GM19372 (cell line): Measurements from ENCODE around the gene MTHFSD.

Experiments used
- ATAC-seq: cut with Tn5 transposase; IDR thresholded peaks from one replicate; pipeline ENCODE4 v1.9.1; 2021; ENCODE audit warnings: mild to moderate bottlenecking, low read depth, moderate library complexity; ENCODE audit not compliant: unreplicated experiment

MTHFSD gene

DNA sequence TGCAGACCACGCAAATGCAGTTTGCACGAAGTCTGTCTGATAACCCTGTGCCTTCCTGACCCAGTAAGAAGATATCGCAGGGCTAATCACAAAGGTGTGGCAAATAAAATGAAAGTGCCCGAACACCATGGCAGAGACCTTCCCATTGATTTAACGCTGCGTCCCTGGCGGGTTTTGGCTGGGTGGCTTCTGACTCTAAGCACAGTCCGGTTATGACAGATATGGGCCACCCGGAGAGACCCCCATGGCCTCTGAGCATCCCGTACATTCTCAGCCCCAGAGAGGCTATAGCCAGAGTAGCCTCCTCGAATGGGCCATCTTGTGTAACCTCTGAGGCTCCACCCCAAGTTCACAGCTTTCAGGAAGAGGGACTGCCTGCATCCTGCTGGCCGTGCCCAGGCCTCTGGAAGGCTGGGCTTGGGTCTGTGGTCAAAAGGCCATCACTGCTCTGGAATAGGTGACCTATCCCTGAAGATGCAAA is 17.0 kb upstream of the MTHFSD start:
- ATAC-seq, result no peak

DNA sequence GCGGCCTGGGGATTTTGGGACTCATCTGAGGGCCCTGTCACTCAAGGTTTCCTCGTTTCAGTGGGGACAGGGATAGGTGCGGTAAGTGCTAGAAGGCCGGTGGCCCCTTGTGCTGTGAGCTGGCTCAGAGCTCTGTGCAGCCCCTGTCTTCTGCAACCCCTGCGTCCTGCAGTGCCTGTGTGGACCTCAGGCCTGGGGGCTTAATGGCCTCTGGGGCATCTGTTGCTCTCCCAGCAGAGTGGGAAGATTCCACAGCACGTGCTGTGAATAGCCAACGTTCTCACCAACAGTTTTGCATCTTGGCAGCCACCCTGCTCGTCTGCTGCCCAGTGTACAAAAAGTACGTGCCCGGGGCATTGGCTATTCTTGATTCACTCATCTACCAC is 16.5 kb upstream of the MTHFSD start:
- no peak for ATAC-seq

GRCh38 chr16:86570558-86571529 is 15.8 kb upstream of the MTHFSD start:
- no peak for ATAC-seq

DNA sequence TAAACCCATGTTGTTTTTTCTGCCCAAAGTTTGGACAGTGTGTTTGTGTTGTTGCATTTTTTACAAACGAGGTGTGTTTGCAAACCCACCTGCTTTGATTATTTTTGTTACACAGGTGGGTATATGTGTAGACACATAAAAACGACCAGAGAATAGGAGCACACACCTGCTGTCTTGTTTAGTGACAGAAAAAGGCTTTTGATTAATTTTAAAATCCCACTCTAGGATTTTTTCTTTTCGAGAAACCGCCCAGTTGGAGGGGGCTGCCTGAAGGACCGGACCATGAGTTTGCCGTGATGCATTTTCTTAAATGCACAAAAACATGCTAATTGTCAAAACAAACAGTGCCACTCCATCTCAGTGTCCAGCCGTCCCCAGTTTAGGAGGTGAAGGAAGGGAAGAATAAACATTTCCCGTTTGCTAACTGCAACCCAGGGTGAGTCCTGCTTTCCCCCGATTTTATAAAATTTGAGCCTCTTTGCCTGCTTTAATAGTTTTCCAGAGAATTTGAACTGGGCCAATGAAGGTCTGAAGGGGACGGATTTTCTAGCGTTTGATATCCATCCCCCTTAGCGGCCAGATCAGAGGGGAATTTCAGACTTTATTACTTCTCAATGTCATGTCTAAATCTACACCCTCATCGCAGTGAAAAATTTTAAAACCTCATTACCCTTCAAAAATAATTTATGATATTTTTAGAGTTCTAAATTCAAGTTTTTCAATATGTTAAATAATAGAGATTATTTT is 14.8 kb upstream of the MTHFSD start:
- ATAC-seq, result no peak

DNA sequence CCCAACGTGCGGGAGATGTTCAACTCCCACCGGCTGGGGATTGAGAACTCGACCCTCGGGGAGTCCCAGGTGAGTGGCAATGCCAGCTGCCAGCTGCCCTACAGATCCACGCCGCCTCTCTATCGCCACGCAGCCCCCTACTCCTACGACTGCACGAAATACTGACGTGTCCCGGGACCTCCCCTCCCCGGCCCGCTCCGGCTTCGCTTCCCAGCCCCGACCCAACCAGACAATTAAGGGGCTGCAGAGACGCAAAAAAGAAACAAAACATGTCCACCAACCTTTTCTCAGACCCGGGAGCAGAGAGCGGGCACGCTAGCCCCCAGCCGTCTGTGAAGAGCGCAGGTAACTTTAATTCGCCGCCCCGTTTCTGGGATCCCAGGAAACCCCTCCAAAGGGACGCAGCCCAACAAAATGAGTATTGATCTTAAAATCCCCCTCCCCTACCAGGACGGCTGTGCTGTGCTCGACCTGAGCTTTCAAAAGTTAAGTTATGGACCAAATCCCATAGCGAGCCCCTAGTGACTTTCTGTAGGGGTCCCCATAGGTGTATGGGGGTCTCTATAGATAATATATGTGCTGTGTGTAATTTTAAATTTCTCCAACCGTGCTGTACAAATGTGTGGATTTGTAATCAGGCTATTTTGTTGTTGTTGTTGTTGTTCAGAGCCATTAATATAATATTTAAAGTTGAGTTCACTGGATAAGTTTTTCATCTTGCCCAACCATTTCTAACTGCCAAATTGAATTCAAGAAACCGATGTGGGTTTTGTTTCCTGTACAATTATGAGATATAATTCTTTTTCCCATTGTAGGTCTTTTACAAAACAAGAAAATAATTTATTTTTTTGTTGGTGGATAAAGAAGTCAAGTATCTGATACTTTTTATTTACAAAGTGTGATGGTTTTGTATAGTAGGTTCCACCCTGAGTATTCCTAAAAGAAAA is 13.9 kb upstream of the MTHFSD start:
- ATAC-seq, result no peak

DNA sequence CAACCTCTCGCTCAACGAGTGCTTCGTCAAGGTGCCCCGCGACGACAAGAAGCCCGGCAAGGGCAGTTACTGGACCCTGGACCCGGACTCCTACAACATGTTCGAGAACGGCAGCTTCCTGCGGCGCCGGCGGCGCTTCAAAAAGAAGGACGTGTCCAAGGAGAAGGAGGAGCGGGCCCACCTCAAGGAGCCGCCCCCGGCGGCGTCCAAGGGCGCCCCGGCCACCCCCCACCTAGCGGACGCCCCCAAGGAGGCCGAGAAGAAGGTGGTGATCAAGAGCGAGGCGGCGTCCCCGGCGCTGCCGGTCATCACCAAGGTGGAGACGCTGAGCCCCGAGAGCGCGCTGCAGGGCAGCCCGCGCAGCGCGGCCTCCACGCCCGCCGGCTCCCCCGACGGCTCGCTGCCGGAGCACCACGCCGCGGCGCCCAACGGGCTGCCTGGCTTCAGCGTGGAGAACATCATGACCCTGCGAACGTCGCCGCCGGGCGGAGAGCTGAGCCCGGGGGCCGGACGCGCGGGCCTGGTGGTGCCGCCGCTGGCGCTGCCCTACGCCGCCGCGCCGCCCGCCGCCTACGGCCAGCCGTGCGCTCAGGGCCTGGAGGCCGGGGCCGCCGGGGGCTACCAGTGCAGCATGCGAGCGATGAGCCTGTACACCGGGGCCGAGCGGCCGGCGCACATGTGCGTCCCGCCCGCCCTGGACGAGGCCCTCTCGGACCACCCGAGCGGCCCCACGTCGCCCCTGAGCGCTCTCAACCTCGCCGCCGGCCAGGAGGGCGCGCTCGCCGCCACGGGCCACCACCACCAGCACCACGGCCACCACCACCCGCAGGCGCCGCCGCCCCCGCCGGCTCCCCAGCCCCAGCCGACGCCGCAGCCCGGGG is 12.9 kb upstream of the MTHFSD start:
- ATAC-seq, result no peak

DNA sequence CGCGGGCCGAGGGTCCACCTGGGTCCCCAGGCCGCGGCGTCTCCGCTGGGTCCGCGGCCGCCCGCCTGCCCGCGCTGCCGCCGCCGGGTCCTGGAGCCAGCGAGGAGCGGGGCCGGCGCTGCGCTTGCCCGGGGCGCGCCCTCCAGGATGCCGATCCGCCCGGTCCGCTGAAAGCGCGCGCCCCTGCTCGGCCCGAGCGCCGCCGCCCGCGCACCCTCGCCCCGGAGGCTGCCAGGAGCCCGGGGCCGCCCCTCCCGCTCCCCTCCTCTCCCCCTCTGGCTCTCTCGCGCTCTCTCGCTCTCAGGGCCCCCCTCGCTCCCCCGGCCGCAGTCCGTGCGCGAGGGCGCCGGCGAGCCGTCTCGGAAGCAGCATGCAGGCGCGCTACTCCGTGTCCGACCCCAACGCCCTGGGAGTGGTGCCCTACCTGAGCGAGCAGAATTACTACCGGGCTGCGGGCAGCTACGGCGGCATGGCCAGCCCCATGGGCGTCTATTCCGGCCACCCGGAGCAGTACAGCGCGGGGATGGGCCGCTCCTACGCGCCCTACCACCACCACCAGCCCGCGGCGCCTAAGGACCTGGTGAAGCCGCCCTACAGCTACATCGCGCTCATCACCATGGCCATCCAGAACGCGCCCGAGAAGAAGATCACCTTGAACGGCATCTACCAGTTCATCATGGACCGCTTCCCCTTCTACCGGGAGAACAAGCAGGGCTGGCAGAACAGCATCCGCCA is 12.1 kb upstream of the MTHFSD start:
- no peak for ATAC-seq

DNA sequence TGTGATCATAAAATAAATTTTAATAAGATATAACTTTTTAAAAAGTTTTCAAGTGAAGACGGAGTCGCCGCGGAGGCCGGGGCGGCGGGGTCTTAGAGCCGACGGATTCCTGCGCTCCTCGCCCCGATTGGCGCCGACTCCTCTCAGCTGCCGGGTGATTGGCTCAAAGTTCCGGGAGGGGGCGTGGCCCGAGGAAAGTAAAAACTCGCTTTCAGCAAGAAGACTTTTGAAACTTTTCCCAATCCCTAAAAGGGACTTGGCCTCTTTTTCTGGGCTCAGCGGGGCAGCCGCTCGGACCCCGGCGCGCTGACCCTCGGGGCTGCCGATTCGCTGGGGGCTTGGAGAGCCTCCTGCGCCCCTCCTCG is 11.5 kb upstream of the MTHFSD start, which contains the start of gene FOXC2:
FOXC2 (plus strand) TSS at position 229 of the 365 bp plus-strand sequence. CDS start 507 bp downstream, outside the sequence.
- ATAC-seq, result no peak

- ATAC-seq, result no peak
These were observed 10.8 kb upstream of the MTHFSD start for GRCh38 chr16:86565644-86566511.

- ATAC-seq, result no peak
These were observed 10.2 kb upstream of the MTHFSD start for GRCh38 chr16:86565181-86565631.

DNA sequence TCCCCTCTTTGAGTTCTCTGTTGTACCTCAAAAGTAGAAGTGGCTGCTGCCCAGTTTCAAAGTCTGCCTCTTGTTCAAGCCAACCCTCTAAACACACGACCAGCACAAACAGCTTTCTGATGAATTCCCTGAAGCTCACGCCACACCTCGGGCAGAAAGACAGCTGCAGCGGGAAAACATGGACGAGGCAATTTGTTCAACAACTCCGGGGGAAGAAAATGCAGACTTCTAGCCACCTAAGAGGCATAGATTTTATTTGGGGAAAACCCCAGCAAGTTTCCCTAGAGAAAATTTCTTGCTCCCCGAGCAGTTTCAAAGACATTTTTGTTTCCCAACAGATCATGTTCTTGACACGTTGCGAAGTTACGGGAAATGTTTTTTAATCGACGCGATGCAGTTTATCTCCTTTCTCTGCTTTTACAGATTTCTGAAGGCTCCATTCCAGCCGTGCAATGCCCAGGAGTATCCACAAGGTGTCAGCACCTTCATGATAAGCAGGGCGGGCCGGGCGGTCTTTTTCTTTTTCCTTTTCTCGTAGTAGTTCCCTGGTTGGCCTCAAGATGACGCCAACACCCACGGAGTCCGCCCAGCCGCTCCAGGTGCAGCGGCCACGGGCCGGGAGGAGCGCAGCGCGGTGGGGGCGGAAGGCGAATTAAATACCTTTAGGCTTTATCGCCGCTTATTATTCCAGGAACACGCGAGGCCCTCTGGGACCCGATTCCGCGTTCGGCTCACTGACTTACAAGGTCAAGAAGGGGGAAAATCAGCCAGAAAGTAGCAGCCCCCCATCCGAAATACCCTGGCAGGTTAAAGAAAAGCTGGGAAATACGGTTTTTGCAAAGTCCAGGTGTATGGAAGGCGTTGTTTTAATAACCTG is 8.7 kb upstream of the MTHFSD start:
- ATAC-seq, result peak; percentile 70

DNA sequence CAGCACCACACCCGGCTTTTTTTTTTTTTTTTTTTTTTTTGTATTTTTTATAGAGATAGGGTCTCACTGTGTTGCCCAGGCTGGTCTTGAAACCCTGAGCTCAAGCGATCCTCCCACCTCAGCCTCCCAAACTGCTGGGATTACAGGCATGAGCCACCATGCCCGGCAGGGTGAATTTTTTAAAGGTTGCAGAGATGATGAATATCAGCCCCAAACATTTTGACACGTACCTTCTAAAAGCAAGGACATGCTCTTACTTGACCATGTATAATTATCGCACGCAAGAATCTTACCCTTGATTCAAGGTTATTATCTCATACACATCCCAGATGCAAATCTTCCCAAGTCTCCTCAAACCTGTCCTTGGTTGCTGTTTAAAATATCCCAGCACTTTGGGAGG is 7.3 kb upstream of the MTHFSD start:
- ATAC-seq, result no peak

DNA sequence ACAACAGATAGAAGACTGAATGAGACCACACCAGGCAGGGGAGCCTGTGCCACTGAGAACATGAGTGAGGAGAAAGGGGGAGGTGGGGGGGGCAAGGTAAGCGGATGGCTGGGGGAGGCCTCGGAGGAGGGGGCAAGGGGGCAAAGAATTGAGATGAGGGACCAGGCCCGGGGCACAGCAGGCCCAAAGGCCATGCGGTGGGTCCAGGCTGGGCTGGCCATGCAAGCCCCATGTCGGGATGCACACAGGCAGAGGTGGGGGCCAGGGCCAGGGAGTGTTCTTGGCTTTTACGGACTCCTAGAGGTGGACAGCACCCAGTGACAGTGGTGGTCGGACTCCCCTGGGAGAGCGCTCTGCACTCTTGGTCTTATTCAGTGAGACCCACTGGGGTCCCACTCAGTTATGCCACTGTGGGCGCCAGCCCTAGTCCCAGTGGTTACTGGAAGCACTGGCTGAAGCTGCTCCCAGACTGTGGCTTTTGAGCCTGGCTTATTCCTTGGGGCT is 4.8 kb upstream of the MTHFSD start:
- no peak for ATAC-seq

GRCh38 chr16:86558355-86559193 is 3.5 kb upstream of the MTHFSD start:
- no peak for ATAC-seq

DNA sequence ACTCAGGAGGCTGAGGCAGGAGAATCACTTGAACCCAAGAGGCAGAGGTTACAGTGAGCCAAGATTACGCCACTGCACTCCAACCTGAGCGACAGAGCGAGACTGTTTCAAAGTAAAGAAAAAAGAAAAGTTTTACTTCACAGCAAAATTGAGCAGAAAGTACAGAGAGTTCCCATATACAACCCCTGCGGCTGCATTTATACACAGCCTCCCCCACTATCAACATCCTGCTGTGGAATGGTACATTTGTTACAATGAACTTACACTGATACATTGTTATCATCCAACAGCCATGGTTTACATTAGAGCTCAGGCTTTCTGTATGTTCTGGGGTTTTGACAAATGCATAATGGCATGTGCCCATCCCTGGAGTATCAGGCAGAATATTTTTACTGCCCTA is 2.6 kb upstream of the MTHFSD start:
- no peak for ATAC-seq

DNA sequence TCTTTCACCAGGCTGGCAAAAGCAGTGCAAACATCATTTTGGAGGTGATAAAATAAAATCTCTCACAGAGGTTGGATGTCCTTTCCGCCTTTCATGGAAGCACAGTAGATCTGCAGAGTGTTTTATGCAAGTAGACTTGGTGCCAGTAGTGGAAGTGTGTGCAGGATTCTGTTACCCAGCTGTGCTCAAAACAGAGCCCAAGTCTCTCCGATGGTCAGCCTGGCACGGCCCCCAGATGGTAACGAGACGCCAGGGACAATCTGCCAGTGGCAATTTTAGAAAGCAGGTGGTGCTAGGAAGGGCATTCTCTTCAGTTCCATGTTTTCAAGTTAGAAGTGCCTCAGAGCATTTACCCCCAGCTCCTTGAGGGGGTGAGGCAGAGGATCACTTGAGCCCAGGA is 1.5 kb upstream of the MTHFSD start:
- ATAC-seq, result no peak
